GM12878 (cell line): ENCODE measurements around the gene PLXNA4. TPM values are rescaled to one million over a fixed set of nuclear protein-coding genes. Genes with fewer than 3 reads are reported as not detected.

Experiments used
- ATAC-seq: fragments of 200-7000 bp; cut with Tn5 transposase; 3 replicates; pipeline ENCODE4 v1.9.1; 2020; ENCODE audit warnings: mild to moderate bottlenecking, moderate library complexity
- BruUV-seq: library from RNA; stranded (reverse); fragments of 400-500 nt; replicated peaks from 2 replicates; lab custom pipeline; 2021; lab: Mats Ljungman, UMichigan
- CTCF ChIA-PET: fragments of 300-600 bp; sonication (Branson Sonifier 250); formaldehyde crosslinking; extraction: SDS; loops from one replicate; lab custom pipeline; 2021; ENCODE audit warnings: inconsistent platforms; lab: Yijun Ruan, JAX
- POLR2A ChIA-PET: fragments of 350-600 bp; formaldehyde crosslinking; extraction: SDS; loops from one replicate; lab custom pipeline; 2021; ENCODE audit warnings: inconsistent platforms; lab: Charles Lee
- RAD21 ChIA-PET: fragments of 300-600 bp; sonication (Branson Sonifier 250); formaldehyde crosslinking; loops from one replicate; lab custom pipeline; 2023; ENCODE audit warnings: antibody characterized with exemption; ENCODE audit not compliant: unreplicated experiment; lab: Charles Lee
- SMC1A ChIA-PET: fragments of 300-600 bp; sonication (Branson Sonifier 250); formaldehyde crosslinking; loops from one replicate; lab custom pipeline; 2023; ENCODE audit not compliant: unreplicated experiment, uncharacterized antibody; lab: Charles Lee
- DNase-seq: peaks from one replicate; pipeline ENCODE4 v3.0.0-alpha.2; 2011; ENCODE audit warnings: low read depth, low spot score
- FAIRE-seq: peaks from 3 replicates; lab custom pipeline; 2011; peaks lifted over from hg19 to GRCh38; lab: Jason Lieb, UNC
- H2AFZ ChIP-seq: 2 replicates; pipeline ENCODE4 v1.6.0; 2011; ENCODE audit warnings: low read depth, low read length, control low read depth; ENCODE audit not compliant: control insufficient read depth
- H3K27ac ChIP-seq: 2 replicates; pipeline ENCODE4 v1.5.1; 2011; ENCODE audit warnings: control low read depth; ENCODE audit not compliant: control insufficient read depth, insufficient read depth
- H3K27me3 ChIP-seq, 2 experiments: replicated peaks in 1 of 2; 2 replicates each; pipeline versions ENCODE4 v1.6.0 to v1.6.1; 2011; ENCODE audit warnings: low read length in 1 of 2; ENCODE audit not compliant: control insufficient read depth in 2 of 2, insufficient read depth in 2 of 2
- H3K36me3 ChIP-seq, 2 experiments: 2 replicates each; pipeline ENCODE4 v1.5.1; 2011; ENCODE audit warnings: low read length in 1 of 2; ENCODE audit not compliant: control insufficient read depth in 2 of 2, insufficient read depth in 2 of 2
- H3K4me1 ChIP-seq: 2 replicates; pipeline ENCODE4 v1.6.1; 2011; ENCODE audit warnings: mild to moderate bottlenecking, low read length, moderate library complexity, mixed read lengths; ENCODE audit not compliant: control insufficient read depth, insufficient read depth
- H3K4me2 ChIP-seq: 2 replicates; pipeline ENCODE4 v1.6.0; 2011; ENCODE audit warnings: control low read depth; ENCODE audit not compliant: control insufficient read depth, insufficient read depth
- H3K4me3 ChIP-seq: fragments of 200-600 bp; sonication (generic); 2 replicates; pipeline ENCODE4 v1.5.1; 2016
- H3K79me2 ChIP-seq: 2 replicates; pipeline ENCODE4 v1.6.0; 2011; ENCODE audit warnings: low read length; ENCODE audit not compliant: control insufficient read depth, insufficient read depth
- H3K9ac ChIP-seq: 2 replicates; pipeline ENCODE4 v1.8.0; 2011; ENCODE audit warnings: low read length, control low read depth, mixed read lengths; ENCODE audit not compliant: control insufficient read depth, insufficient read depth
- H3K9me3 ChIP-seq: replicated peaks from 3 replicates; pipeline ENCODE4 v1.5.1; 2011; ENCODE audit warnings: mild to moderate bottlenecking, low read length; ENCODE audit not compliant: control insufficient read depth, insufficient read depth
- H4K20me1 ChIP-seq: 2 replicates; pipeline ENCODE4 v1.6.0; 2011; ENCODE audit not compliant: control insufficient read depth, insufficient read depth
- CEBPZ ChIP-seq: fragments of 150-350 bp; IDR thresholded peaks from 2 replicates; pipeline ENCODE4 v1.6.1; 2016; ENCODE audit warnings: low read depth, low read length
- HSF1 ChIP-seq: fragments of 150-350 bp; IDR thresholded peaks from 2 replicates; pipeline ENCODE4 v1.6.1; 2014; ENCODE audit warnings: mild to moderate bottlenecking, low read depth, low read length
- NFXL1 ChIP-seq: fragments of 450-650 bp; IDR thresholded peaks from 2 replicates; pipeline ENCODE4 v1.6.1; 2017; ENCODE audit warnings: antibody characterized with exemption, mild to moderate bottlenecking, borderline replicate concordance
- NKRF ChIP-seq: fragments of 450-650 bp; conservative IDR thresholded peaks from 2 replicates; pipeline ENCODE4 v1.6.1; 2017; ENCODE audit warnings: mild to moderate bottlenecking, moderate library complexity
- RELA ChIP-seq: fragments of 450-650 bp; IDR thresholded peaks from 2 replicates; pipeline ENCODE4 v1.8.0; 2014; ENCODE audit warnings: borderline replicate concordance; ENCODE audit not compliant: partially characterized antibody
- SMC3 ChIP-seq: IDR thresholded peaks from 2 replicates; pipeline ENCODE4 v1.6.1; 2011; ENCODE audit warnings: low read length, improper control_type of control experiment, borderline replicate concordance
- SRF ChIP-seq, 2 experiments: IDR thresholded peaks; 2 replicates each; pipeline ENCODE4 v1.6.1; 2011; ENCODE audit warnings: low read depth in 2 of 2, low read length in 2 of 2, mild to moderate bottlenecking in 1 of 2, moderate library complexity in 1 of 2
- ZBTB11 ChIP-seq: fragments of 450-650 bp; formaldehyde crosslinking; IDR thresholded peaks from 2 replicates; pipeline ENCODE4 v1.5.0; 2022; ENCODE audit warnings: mild to moderate bottlenecking, missing genetic modification characterization
- ZNF622 ChIP-seq: fragments of 450-650 bp; IDR thresholded peaks from 2 replicates; pipeline ENCODE4 v1.6.1; 2017; ENCODE audit warnings: mild to moderate bottlenecking, inconsistent platforms
- WGBS: methylation state at CpG from one replicate; pipeline ENCODE4 v1.1.6; 2016; ENCODE audit warnings: low lambda C conversion rate; ENCODE audit not compliant: insufficient replicate concordance, insufficient coverage; ENCODE audit errors: missing lambda C conversion rate; 5-methylcytosine and 5-hydroxymethylcytosine counted together
- in situ Hi-C: fragments of 300-500 bp; cut with MboI; formaldehyde crosslinking; loops from 9 replicates; pipeline ENCODE4 v1.14.3; 2018; ENCODE audit warnings: mixed read lengths
- intact Hi-C: fragments of 100-400 bp; cut with micrococcal nuclease; formaldehyde crosslinking; loops from one replicate; pipeline ENCODE4 v1.14.2; 2022; ENCODE audit not compliant: unreplicated experiment
- polyA plus RNA-seq, 11 experiments: library from polyadenylated mRNA; depleted of rRNA in 4 of 11; unstranded in 6 of 11; stranded (reverse) in 5 of 11; fragments of >200 nt; fragmentation: Nextera tagmentation in 4 of 11; fragmentation: Illumina TruSeq in 1 of 11; extraction: Ambion mirVana in 4 of 11; extraction: Trizol in 1 of 11; gene quantifications; 1 replicate in 1 of 11; 2 replicates in 10 of 11; pipeline versions ENCODE4 v1.2.1 to v1.2.3, GENCODE V29; 2011 to 2016; ENCODE audit warnings: inconsistent platforms in 2 of 11, missing spikeins in 2 of 11, low read depth in 1 of 11
- total RNA-seq, 4 experiments: library from RNA; depleted of rRNA in 3 of 4; stranded (reverse); fragments of >200 nt in 3 of 4; fragmentation: Illumina TruSeq in 1 of 4; extraction: Trizol in 1 of 4; gene quantifications; 2 replicates each; pipeline versions ENCODE4 v1.2.1 to v1.2.3, GENCODE V29; 2013 to 2021

PLXNA4 gene
- total and polyA plus RNA-seq, 10 of the 15 experiments (the other 5 are each of a cell fraction or from before 2014, with no cell fraction given), result 0.03 TPM; not detected in 9

DNA sequence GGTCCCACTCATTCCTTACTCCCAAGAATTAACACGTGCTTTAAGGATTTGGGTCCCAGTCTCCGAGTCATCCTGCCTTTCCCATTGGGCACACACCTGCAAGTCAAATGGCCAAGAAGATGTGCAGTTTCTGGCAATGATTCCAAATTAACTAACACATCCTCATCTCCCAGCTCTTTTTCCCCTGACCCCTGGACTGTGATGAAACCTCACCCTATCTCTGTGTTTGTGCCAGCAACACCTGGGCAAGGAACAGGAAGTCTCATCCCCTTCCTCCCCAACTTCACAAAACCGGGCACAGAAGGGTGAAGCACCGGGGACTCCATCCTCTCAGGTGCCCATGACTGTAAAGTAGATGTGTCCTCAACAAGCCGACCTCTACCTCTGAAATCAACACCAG, 54.8 kb downstream of the PLXNA4 start (continued):
- TF ChIP-seq NKRF, result no peak
- TF ChIP-seq SMC3, result no peak
- no peak for TF ChIP-seq HSF1
- TF ChIP-seq RELA, result no peak
- no peak for TF ChIP-seq ZNF622

DNA sequence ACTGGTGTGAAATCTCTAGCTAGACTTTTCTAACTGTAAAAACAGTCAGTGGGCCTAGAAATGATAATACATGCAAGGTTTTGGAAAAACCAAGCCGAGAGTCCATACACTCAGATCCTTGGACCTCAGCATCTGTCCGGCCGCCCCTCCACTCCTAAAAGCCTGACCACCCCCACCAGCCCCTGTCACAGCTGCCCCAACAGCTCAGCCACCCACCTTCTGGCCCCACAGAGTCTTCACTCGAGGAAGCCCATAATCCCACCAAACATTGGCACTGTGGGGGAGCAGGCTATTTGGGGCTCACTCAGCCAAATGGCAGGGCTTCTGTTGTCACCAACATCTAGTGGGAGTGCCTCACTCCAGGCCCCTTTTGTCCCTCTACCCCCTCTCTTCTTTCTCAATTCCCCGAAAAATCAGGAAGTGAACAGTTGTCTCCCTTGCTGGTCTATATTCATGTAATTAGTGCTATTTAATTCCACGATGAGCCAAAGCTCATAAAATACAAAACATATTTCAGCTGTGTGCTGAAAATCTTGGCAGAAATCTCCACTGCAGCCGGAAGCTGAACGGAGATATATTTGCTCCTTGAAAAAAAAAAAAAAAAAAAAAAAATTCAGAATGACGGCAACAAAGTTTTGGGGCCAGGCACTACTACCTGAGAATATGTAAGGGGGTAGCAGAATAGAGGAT, 55.5 kb downstream of the PLXNA4 start:
- H2AFZ ChIP-seq, result no peak overlapping the region
- no peaks in the 10 kb centered on the region for H3K9me3 ChIP-seq
- FAIRE-seq, result peak; percentile 56
- ATAC-seq, result no peak
- SMC1A ChIA-PET, result no interaction called here
- no peaks in the 10 kb centered on the region for H3K27me3 ChIP-seq
- no peak overlapping the region for H3K9ac ChIP-seq
- H3K79me2 ChIP-seq, result no peaks in the 10 kb centered on the region
- H3K4me3 ChIP-seq, result no peak overlapping the region
- no peaks in the 10 kb centered on the region for H4K20me1 ChIP-seq
- 31% methylated on average over 8 of the region's 9 CpGs for WGBS
- CTCF ChIA-PET, result no interaction called here
- H3K4me2 ChIP-seq, result no peak overlapping the region
- RAD21 ChIA-PET, result no interaction called here
- in situ Hi-C loops, result no loop called here
- no TSS peak for BruUV-seq
- H3K27ac ChIP-seq, result no peak overlapping the region
- intact Hi-C loops, result no loop called here
- POLR2A ChIA-PET, result no interaction called here
- DNase-seq, result no peak
- no peaks in the 10 kb centered on the region for H3K36me3 ChIP-seq
- no peaks in the 10 kb centered on the region for H3K4me1 ChIP-seq
- TF ChIP-seq ZBTB11 (CRISPR knock-in tag) (no peak), NFXL1 (no peak), CEBPZ (no peak), SRF (IDR thresholded peaks at IDR 0.05; ENCODE audit: low read depth in 2 of 2, low read length in 2 of 2) (no peak), HSF1 (no peak)
